ENCODE results near the gene ZNF555. TPM values are rescaled to one million over a fixed set of nuclear protein-coding genes. Genes with fewer than 3 reads are reported as not detected.
"Not testable (repeated sequence)": the region's sequence is repeated elsewhere in the genome, so short reads cannot be mapped to it uniquely, and the experiment has no call there.

ZNF555 gene
- total and polyA plus RNA-seq, 5 donors: 3.4 to 15.7 (median 8.8) TPM

- 95% methylated on average over 5 of the region's 5 CpGs for WGBS
- peaks cover 13% of the 10 kb centered on the region for H3K9me3 ChIP-seq (ENCODE audit: control insufficient read depth, low read length)
- ATAC-seq (no peak), DNase-seq (no peak)
- H3K4me1 ChIP-seq (ENCODE audit: control insufficient read depth, insufficient read depth, low read length): no peaks in the 10 kb centered on the region
- H3K27ac ChIP-seq (ENCODE audit: low read length): no peak overlapping the region
- no peak overlapping the region for H3K4me3 ChIP-seq (ENCODE audit: low read length)
- intact Hi-C loops (cut with DNase I): no loop called here
- no peaks in the 10 kb centered on the region for H3K27me3 ChIP-seq (ENCODE audit: control insufficient read depth, insufficient read depth)
Measured at GRCh38 chr19:2856457-2857050, 15.3 kb downstream of the ZNF555 start.

- H3K4me1 ChIP-seq (ENCODE audit: control insufficient read depth, insufficient read depth, low read length): no peaks in the 10 kb centered on the region
- no peak overlapping the region for H3K27ac ChIP-seq (ENCODE audit: low read length)
- no peaks in the 10 kb centered on the region for H3K27me3 ChIP-seq (ENCODE audit: control insufficient read depth, insufficient read depth)
- intact Hi-C loops (cut with DNase I): no loop called here
- DNase-seq (no peak), ATAC-seq (no peak)
- 70% methylated on average over 27 of the region's 27 CpGs for WGBS
- H3K9me3 ChIP-seq (ENCODE audit: control insufficient read depth, low read length): no peaks in the 10 kb centered on the region
- H3K4me3 ChIP-seq (ENCODE audit: low read length): no peak overlapping the region
Measured at GRCh38 chr19:2858864-2859263, 17.6 kb downstream of the ZNF555 start.

GRCh38 chr19:2863816-2864215 is 22.5 kb downstream of the ZNF555 start:
- no peak overlapping the region for H3K4me3 ChIP-seq (ENCODE audit: low read length)
- no peak overlapping the region for H3K27ac ChIP-seq (ENCODE audit: low read length)
- DNase-seq (no peak), ATAC-seq (no peak)
- intact Hi-C loops (cut with DNase I): no loop called here
- H3K27me3 ChIP-seq (ENCODE audit: control insufficient read depth, insufficient read depth): no peaks in the 10 kb centered on the region
- H3K9me3 ChIP-seq (ENCODE audit: control insufficient read depth, low read length): no peaks in the 10 kb centered on the region
- no peaks in the 10 kb centered on the region for H3K4me1 ChIP-seq (ENCODE audit: control insufficient read depth, insufficient read depth, low read length)
- 71% methylated on average over 10 of the region's 10 CpGs for WGBS

GRCh38 chr19:2865334-2866100 is 24.2 kb downstream of the ZNF555 start:
- no peaks in the 10 kb centered on the region for H3K4me1 ChIP-seq (ENCODE audit: control insufficient read depth, insufficient read depth, low read length)
- WGBS: 46% methylated on average over 12 of the region's 12 CpGs
- no peak overlapping the region for H3K27ac ChIP-seq (ENCODE audit: low read length)
- H3K4me3 ChIP-seq (ENCODE audit: low read length): no peak overlapping the region
- intact Hi-C loops (cut with DNase I): no loop called here
- ATAC-seq (no peak), DNase-seq (no peak)
- no peaks in the 10 kb centered on the region for H3K27me3 ChIP-seq (ENCODE audit: control insufficient read depth, insufficient read depth)
- no peaks in the 10 kb centered on the region for H3K9me3 ChIP-seq (ENCODE audit: control insufficient read depth, low read length)

- 80% methylated on average over 8 of the region's 8 CpGs for WGBS
- DNase-seq: no peak
- Histone ChIP-seq H3K27me3 (ENCODE audit: control insufficient read depth, insufficient read depth) (no peaks in the 10 kb centered on the region), H3K4me1 (ENCODE audit: control insufficient read depth, insufficient read depth, low read length) (no peaks in the 10 kb centered on the region), H3K4me3 (ENCODE audit: low read length) (no peak overlapping the region), H3K9me3 (ENCODE audit: control insufficient read depth, low read length) (no peaks in the 10 kb centered on the region), H3K27ac (ENCODE audit: low read length) (no peak overlapping the region)
- peak in 1 of 2 donors; percentile 14 for ATAC-seq
- intact Hi-C loops (cut with DNase I): no loop called here
Measured at GRCh38 chr19:2866495-2867024, 25.3 kb downstream of the ZNF555 start.

- no peaks in the 10 kb centered on the region for H3K4me1 ChIP-seq (ENCODE audit: control insufficient read depth, insufficient read depth, low read length)
- DNase-seq (peak in 2 of 3 donors; percentile 28 to 57), ATAC-seq (peak; percentile 31 to 76)
- H3K9me3 ChIP-seq (ENCODE audit: control insufficient read depth, low read length): no peaks in the 10 kb centered on the region
- H3K4me3 ChIP-seq (ENCODE audit: low read length): no peak within 1 kb of the TSS
- intact Hi-C loops (cut with DNase I): no loop called here
- H3K27me3 ChIP-seq (ENCODE audit: control insufficient read depth, insufficient read depth): no peaks in the 10 kb centered on the region
- no peak within 1 kb of the TSS for H3K27ac ChIP-seq (ENCODE audit: low read length)
- WGBS: 81% methylated on average over 36 of the region's 36 CpGs
Measured at GRCh38 chr19:2867025-2867991, 26.0 kb downstream of the ZNF555 start, which contains the start of gene ZNF556. ZNF556 (plus strand) TSS chr19:2867335; CDS start chr19:2867422, 87 bp downstream.

- ATAC-seq: no peak
- Histone ChIP-seq H3K4me1 (ENCODE audit: control insufficient read depth, insufficient read depth, low read length) (no peaks in the 10 kb centered on the region), H3K4me3 (ENCODE audit: low read length) (no peak overlapping the region), H3K27ac (ENCODE audit: low read length) (no peak overlapping the region), H3K27me3 (ENCODE audit: control insufficient read depth, insufficient read depth) (no peaks in the 10 kb centered on the region), H3K9me3 (ENCODE audit: control insufficient read depth, low read length) (no peaks in the 10 kb centered on the region)
- intact Hi-C loops (cut with DNase I): loop anchor here in 2 of 4 donors (5.0 kb wide), 1 partner anchor 222 kb away; no protein-coding TSS in a partner anchor
- no peak for DNase-seq
- WGBS: 85% methylated on average over 10 of the region's 10 CpGs
Measured at GRCh38 chr19:2869618-2870017, 28.3 kb downstream of the ZNF555 start.

GRCh38 chr19:2872175-2872574 is 30.9 kb downstream of the ZNF555 start:
- not testable (repeated sequence) for H3K9me3 ChIP-seq (ENCODE audit: control insufficient read depth, low read length); H3K27ac ChIP-seq (ENCODE audit: low read length); H3K4me3 ChIP-seq (ENCODE audit: low read length); H3K4me1 ChIP-seq (ENCODE audit: control insufficient read depth, insufficient read depth, low read length); ATAC-seq; DNase-seq; H3K27me3 ChIP-seq (ENCODE audit: control insufficient read depth, insufficient read depth)
- intact Hi-C loops (cut with DNase I): loop anchor here in 2 of 4 donors (5.0 kb wide), 1 partner anchor 225 kb away; no protein-coding TSS in a partner anchor
- 20% methylated on average over 10 of the region's 11 CpGs for WGBS

GRCh38 chr19:2877398-2878331 is 36.4 kb downstream of the ZNF555 start:
- Histone ChIP-seq H3K27me3 (ENCODE audit: control insufficient read depth, insufficient read depth) (no peaks in the 10 kb centered on the region), H3K9me3 (ENCODE audit: control insufficient read depth, low read length) (peaks cover 2% of the 10 kb centered on the region), H3K4me3 (ENCODE audit: low read length) (no peak overlapping the region), H3K4me1 (ENCODE audit: control insufficient read depth, insufficient read depth, low read length) (no peaks in the 10 kb centered on the region), H3K27ac (ENCODE audit: low read length) (no peak overlapping the region)
- no peak for ATAC-seq
- intact Hi-C loops (cut with DNase I): no loop called here
- WGBS: 88% methylated on average over 32 of the region's 32 CpGs
- no peak for DNase-seq
